SH-SY5Y (cell line): ENCODE measurements around the gene ADAM20.

Source experiments
- GATA2 ChIP-seq: IDR thresholded peaks from 2 replicates; pipeline ENCODE4 v1.6.1; 2011; ENCODE audit warnings: mild to moderate bottlenecking, low read depth, low read length
- GATA3 ChIP-seq: IDR thresholded peaks from 2 replicates; pipeline ENCODE4 v1.6.1; 2011; ENCODE audit warnings: low read depth, mild to moderate bottlenecking, low read length, moderate library complexity

The ADAM20 gene

GRCh38 chr14:70498191-70498590, 36.6 kb downstream of the ADAM20 start:
- TF ChIP-seq GATA3 (no peak), GATA2 (no peak)

GRCh38 chr14:70489579-70490200, 45.1 kb downstream of the ADAM20 start:
- TF ChIP-seq GATA3 (no peak), GATA2 (no peak)

GRCh38 chr14:70473825-70474224, 61.0 kb downstream of the ADAM20 start:
- TF ChIP-seq GATA3 = no peak
- no peak for TF ChIP-seq GATA2
